GM19043 (cell line): Measurements from ENCODE around the gene DNAH2.

Experiments
- ATAC-seq: cut with Tn5 transposase; IDR thresholded peaks from one replicate; pipeline ENCODE4 v1.9.1; 2021; ENCODE audit warnings: low read depth; ENCODE audit not compliant: unreplicated experiment

The DNAH2 gene

DNA sequence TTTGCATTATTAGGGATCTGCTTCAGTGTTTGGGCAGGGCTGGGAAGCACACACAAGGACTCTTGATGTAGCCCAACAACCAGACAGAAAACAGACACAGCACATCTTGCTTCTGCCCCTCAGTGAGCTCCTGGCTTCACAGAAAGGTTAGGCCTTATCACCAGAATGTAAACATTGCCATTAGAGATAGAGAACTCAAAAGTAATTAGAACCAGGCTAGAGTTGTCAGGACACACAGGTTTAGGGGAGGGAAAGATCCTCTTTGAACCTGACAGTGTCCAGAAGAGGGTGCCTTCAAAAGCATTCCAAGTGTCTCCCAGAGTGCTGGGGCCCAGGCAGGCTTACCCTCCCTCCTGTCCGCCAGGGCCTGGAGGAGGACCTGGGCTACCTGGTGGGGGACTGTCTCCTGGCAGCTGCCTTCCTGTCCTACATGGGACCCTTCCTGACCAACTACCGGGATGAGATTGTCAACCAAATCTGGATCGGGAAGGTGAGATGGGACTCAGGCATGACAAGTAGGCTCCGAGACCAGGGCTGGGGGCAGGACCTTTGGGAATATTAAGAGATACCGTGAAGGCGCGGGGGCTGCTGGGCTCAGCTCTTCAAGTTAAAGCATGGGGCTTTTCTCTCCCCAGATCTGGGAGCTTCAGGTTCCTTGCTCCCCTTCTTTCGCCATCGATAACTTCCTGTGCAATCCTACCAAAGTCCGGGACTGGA lies 99.5 kb downstream of the DNAH2 start:
- no peak for ATAC-seq

GRCh38 chr17:7817643-7817964 lies 100.1 kb downstream of the DNAH2 start:
- no peak for ATAC-seq

GRCh38 chr17:7818026-7818425 lies 100.5 kb downstream of the DNAH2 start:
- ATAC-seq, result no peak

DNA sequence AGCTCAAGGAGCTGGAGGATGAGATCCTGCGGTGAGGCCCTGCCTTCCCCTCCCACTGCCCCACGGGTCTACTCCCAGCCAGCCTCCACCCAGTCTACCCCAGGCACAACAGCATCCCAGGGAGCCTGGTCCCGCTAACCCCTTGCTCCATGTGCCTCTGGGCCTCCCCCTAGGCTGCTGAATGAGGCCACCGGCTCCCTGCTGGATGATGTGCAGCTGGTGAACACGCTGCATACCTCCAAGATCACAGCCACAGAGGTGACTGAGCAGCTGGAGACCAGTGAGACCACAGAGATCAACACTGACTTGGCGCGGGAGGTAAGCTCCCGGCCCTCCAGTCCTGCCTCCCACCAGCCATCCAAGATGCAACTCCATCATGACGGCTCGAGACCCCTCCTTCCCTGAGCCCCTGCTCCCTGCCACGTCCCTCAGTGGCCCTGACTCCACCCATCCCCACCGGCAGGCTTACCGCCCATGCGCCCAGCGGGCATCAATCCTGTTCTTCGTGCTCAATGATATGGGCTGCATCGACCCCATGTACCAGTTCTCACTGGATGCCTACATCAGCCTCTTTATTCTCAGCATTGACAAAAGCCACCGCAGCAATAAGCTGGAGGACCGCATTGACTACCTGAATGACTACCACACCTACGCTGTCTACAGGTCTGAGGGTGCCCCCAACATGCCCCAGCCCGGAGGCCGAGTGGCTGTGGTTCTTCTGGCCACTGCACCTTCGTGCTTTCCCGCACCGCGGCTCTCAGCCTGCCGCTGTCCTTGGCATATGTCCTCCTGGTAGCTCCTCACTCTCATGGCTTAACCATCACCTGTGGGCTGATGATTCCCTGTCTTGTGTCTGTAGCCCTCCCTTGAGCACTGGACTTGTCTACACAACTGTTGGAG lies 101.5 kb downstream of the DNAH2 start:
- ATAC-seq, result no peak

DNA sequence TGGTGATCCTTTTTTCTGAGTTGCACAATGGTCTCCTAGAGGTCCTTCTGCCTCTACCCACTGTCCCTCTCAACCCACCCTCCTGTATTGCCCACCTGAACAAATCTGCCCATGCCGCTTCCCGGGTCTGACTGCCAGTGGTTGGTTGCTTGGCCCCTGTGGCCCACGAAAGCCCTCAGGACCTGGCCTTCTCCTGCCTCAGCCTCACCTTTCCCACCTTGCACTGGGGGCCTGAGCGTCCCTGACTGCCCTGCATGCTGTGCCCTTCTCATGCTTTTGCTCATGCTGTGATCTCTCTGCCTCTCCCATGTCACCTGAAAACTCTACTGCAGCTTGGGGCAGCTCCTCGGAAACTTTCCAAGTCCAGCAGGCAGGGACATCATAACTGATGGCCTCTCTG lies 102.7 kb downstream of the DNAH2 start:
- ATAC-seq, result no peak

DNA sequence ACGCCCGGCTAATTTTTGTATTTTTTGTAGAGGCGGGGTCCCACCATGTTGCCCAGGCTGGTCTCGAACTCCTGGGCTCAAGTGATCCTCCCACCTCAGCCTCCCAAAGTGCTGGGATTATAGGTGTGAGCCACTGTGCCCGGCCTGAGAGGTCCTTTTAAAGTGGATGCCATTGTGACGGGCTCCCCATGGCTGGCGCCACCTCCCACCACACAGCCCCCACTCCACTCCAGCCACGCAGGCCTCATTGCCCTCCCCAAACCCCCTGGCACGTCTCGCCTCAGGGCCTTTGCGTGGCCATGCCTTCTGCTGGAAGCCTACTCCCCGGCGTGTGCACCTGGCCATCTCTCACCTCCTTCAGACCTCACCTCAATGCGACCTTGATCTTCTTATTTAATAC lies 104.6 kb downstream of the DNAH2 start:
- no peak for ATAC-seq

- no peak for ATAC-seq
Observed at GRCh38 chr17:7823581-7824001, 106.0 kb downstream of the DNAH2 start.

GRCh38 chr17:7824021-7824924 lies 106.7 kb downstream of the DNAH2 start:
- ATAC-seq, result no peak

GRCh38 chr17:7825206-7825990 lies 107.9 kb downstream of the DNAH2 start:
- no peak for ATAC-seq

GRCh38 chr17:7830616-7831015 lies 113.1 kb downstream of the DNAH2 start:
- ATAC-seq, result no peak

DNA sequence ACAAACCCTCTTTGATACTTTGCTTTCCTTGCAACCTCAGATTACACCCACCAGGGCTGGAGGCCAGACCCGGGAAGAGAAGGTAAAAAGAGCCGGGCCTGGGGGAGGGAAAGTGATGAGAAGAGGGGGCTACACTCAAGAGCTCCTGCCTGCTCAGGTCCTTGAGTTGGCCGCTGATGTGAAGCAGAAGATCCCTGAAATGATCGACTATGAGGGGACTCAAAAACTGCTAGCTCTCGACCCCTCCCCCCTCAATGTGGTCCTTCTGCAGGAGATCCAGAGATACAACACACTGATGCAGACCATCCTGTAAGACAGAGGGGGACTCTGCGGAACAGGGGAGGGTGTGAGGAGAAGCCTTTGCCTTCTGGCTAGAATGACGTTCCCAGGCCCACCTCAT lies 113.7 kb downstream of the DNAH2 start:
- ATAC-seq, result no peak

DNA sequence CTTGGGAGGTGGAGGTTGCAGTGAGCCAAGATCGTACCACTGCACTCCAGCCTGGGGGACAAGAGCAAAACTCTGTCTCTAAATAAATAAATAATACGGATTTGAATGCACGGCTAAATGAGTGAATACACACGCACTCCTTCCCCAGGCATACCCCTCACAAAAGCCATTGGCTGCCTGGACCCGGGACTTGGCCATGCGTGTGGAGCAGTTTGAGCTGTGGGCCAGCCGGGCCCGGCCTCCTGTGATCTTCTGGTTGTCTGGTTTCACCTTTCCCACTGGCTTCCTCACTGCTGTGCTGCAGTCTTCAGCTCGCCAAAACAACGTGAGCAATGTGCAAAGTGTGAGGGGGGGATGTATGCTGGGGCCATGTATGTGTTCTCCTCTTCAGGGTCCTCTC lies 114.9 kb downstream of the DNAH2 start:
- ATAC-seq, result no peak

GRCh38 chr17:7833011-7833794 lies 115.7 kb downstream of the DNAH2 start:
- no peak for ATAC-seq

DNA sequence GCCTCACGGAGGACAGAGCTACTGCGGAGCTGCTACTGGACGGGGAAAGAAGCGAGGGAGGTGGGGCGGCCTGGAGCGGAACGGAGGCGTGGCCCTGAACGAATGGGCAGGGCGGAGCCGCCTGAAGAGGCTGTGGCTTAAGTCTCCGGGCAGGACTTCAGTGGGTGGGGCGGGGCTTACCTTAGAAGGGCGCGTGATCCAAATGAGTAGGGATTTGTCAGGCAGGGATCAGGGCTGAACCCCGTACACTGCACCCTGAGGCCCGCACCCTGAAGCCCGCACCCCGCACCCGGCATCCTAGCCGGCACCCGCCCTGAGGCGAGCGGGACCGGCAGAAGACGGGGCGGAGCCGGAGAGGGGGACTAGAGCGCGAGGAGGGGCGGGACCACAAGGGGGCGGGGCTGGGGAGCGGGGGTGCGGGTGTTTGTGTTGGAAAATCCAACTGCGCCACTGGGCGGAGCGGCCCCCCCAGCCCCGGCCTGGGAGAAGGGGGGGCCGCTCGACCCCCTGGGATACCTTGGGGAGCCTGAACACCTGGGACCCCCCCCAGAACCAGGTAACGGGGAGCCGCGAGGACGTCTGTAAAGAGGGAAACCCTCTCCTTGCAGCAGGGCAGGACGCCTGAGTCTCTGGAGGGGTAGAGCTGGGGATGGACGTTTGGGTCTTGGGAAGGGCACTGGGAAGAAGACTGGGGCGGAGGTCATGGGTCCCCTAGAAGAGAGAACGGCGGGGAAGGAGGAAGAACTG lies 116.4 kb downstream of the DNAH2 start, which contains the start of gene KDM6B:
TSS of gene KDM6B (plus strand) at position 423 of the 747 bp plus-strand sequence. CDS start 11,338 bp downstream, outside the sequence.
- ATAC-seq, result peak; percentile 44

- no peak for ATAC-seq
Observed at GRCh38 chr17:7834542-7834956, 117.0 kb downstream of the DNAH2 start.

- no peak for ATAC-seq
Observed at GRCh38 chr17:7834957-7835813, 117.6 kb downstream of the DNAH2 start.

DNA sequence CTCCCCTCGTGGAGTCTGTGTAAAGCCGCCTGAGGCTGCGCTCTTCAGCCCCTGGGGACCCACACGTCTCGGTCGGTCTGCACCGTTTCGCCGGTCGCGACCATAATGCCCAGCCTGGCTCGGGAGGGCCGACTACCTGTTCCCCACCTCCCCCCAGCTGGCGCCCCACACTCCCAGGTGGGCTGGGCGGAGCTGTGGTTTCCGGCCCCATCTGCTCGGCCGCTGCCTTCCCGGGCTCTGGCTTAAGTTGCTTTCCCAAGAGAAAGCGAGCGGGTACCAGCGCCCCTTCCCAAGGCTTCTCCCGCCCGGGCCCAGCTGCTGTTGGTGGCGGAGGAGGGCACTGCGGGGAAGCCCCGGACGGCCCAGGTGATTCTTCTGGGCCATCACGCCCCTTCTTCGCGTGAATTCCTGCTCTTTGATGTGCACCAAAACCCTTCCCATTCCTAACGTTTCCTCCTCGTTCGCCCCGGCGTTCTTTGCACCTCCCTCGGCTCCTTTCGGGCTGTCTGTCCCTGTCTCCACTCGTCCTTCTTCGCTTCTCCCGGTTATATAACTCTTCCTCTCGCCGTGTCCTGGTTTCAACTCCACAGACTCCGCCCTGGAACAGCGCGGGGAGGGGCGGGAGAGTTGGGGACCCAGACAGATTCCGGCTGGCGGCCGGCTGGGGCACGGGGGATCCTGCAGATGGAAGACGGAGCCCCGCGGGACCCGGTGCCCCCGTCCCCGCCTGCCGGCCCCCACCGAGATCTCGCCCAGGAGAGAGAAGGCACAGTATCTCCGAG lies 118.5 kb downstream of the DNAH2 start:
- ATAC-seq, result no peak
